ENCODE results near the gene MPV17L2. TPM values are rescaled to one million over a fixed set of nuclear protein-coding genes. Genes with fewer than 3 reads are reported as not detected.

Gene MPV17L2
- total and polyA plus RNA-seq, 2 donors from 2014 or later: 11.5 to 31.1 TPM

GRCh38 chr19:18150776-18151624 lies 42.0 kb upstream of the MPV17L2 start:
- no peaks in the 10 kb centered on the region for H3K27me3 ChIP-seq (ENCODE audit: control insufficient read depth, insufficient read depth, low read length)
- H3K27ac ChIP-seq (ENCODE audit: low read depth in 2 of 2, low read length in 2 of 2): no peak overlapping the region
- FAIRE-seq: no peak
- no peaks in the 10 kb centered on the region for H3K9me3 ChIP-seq (ENCODE audit: control insufficient read depth in 2 of 3, insufficient read depth in 1 of 3, low read length in 3 of 3)
- H3K36me3 ChIP-seq (ENCODE audit: control insufficient read depth in 2 of 3, insufficient read depth in 3 of 3, low read length in 3 of 3): peaks cover 0 to 2% (median 0%) of the 10 kb centered on the region in 3 donors
- TF ChIP-seq CTCF (IDR thresholded peaks at IDR 0.05; ENCODE audit: borderline replicate concordance, extremely low read depth, insufficient read depth): no peak
- peak overlapping the region in 1 of 3 donors; percentile 86 for H3K4me3 ChIP-seq (ENCODE audit: low read length in 3 of 3)
- H3K4me1 ChIP-seq (ENCODE audit: control insufficient read depth in 2 of 3, insufficient read depth in 2 of 3, low read depth in 1 of 3, low read length in 3 of 3): peaks cover 0 to 18% (median 4%) of the 10 kb centered on the region in 3 donors
- intact Hi-C loops (cut with DNase I): no loop called here
- peak overlapping the region in 1 of 3 donors; percentile 78 for H3K9ac ChIP-seq (ENCODE audit: low read length in 3 of 3)
- DNase-seq: no peak

- peak; percentile 40 for TF ChIP-seq CTCF (IDR thresholded peaks at IDR 0.05; ENCODE audit: borderline replicate concordance, extremely low read depth, insufficient read depth)
- intact Hi-C loops (cut with DNase I): no loop called here
- H3K4me1 ChIP-seq (ENCODE audit: control insufficient read depth in 2 of 3, insufficient read depth in 2 of 3, low read depth in 1 of 3, low read length in 3 of 3): peaks cover 0 to 31% (median 15%) of the 10 kb centered on the region in 3 donors
Measured at GRCh38 chr19:18152442-18152816, 40.6 kb upstream of the MPV17L2 start.

GRCh38 chr19:18152817-18153555 lies 40.0 kb upstream of the MPV17L2 start, which contains the start of gene PIK3R2:
Gene PIK3R2, plus strand, starts transcription at chr19:18153163. Its CDS starts 2,717 bp downstream, at chr19:18155880.
- TF ChIP-seq CTCF (IDR thresholded peaks at IDR 0.05; ENCODE audit: borderline replicate concordance, extremely low read depth, insufficient read depth): no peak
- peaks cover 0 to 33% (median 16%) of the 10 kb centered on the region in 3 donors for H3K4me1 ChIP-seq (ENCODE audit: control insufficient read depth in 2 of 3, insufficient read depth in 2 of 3, low read depth in 1 of 3, low read length in 3 of 3)
- peak within 1 kb of the TSS; percentile 79 to 86 (median 84) for H3K4me3 ChIP-seq (ENCODE audit: low read length in 3 of 3)
- H3K27me3 ChIP-seq (ENCODE audit: control insufficient read depth, insufficient read depth, low read length): no peaks in the 10 kb centered on the region
- FAIRE-seq (peak; percentile 70), DNase-seq (peak; percentile 100)
- H3K9ac ChIP-seq (ENCODE audit: low read length in 3 of 3): peak within 1 kb of the TSS; percentile 66 to 90 (median 90)
- H3K27ac ChIP-seq (ENCODE audit: low read depth in 2 of 2, low read length in 2 of 2): peak within 1 kb of the TSS; percentile 93 to 95
- no peaks in the 10 kb centered on the region for H3K9me3 ChIP-seq (ENCODE audit: control insufficient read depth in 2 of 3, insufficient read depth in 1 of 3, low read length in 3 of 3)
- peaks cover 0 to 4% (median 0%) of the 10 kb centered on the region in 3 donors for H3K36me3 ChIP-seq (ENCODE audit: control insufficient read depth in 2 of 3, insufficient read depth in 3 of 3, low read length in 3 of 3)
- intact Hi-C loops (cut with DNase I): no loop called here

More at GRCh38 chr19:18152442-18152816, 40.6 kb upstream of the MPV17L2 start:
- Histone ChIP-seq H3K36me3 (ENCODE audit: control insufficient read depth in 2 of 3, insufficient read depth in 3 of 3, low read length in 3 of 3) (peaks cover 0 to 4% (median 0%) of the 10 kb centered on the region in 3 donors), H3K4me3 (ENCODE audit: low read length in 3 of 3) (peak overlapping the region; percentile 79 to 86 (median 84)), H3K27me3 (ENCODE audit: control insufficient read depth, insufficient read depth, low read length) (no peaks in the 10 kb centered on the region), H3K9me3 (ENCODE audit: control insufficient read depth in 2 of 3, insufficient read depth in 1 of 3, low read length in 3 of 3) (no peaks in the 10 kb centered on the region), H3K9ac (ENCODE audit: low read length in 3 of 3) (peak overlapping the region; percentile 66 to 90 (median 78)), H3K27ac (ENCODE audit: low read depth in 2 of 2, low read length in 2 of 2) (peak overlapping the region; percentile 93 to 95)
- FAIRE-seq (peak; percentile 85), DNase-seq (peak; percentile 98 to 99 (median 99))
